NCI-H2029 (cell line): ENCODE data around the gene DPYD.

Experiments used
- DNase-seq: peaks from one replicate; lab custom pipeline; 2025; lab: John Stamatoyannopoulos, UW

The DPYD gene

GRCh38 chr1:97524211-97524610, 396.6 kb downstream of the DPYD start:
- no peak for DNase-seq

- no peak for DNase-seq
Measured at GRCh38 chr1:97516588-97516987, 404.2 kb downstream of the DPYD start.

- DNase-seq, result no peak
Measured at GRCh38 chr1:97508653-97509218, 412.1 kb downstream of the DPYD start.

GRCh38 chr1:97507863-97508262, 413.0 kb downstream of the DPYD start:
- no peak for DNase-seq

GRCh38 chr1:97506368-97506767, 414.5 kb downstream of the DPYD start:
- DNase-seq, result no peak

- no peak for DNase-seq
Measured at GRCh38 chr1:97505816-97506215, 415.0 kb downstream of the DPYD start.

- no peak for DNase-seq
Measured at GRCh38 chr1:97505289-97505688, 415.5 kb downstream of the DPYD start.

GRCh38 chr1:97502360-97502759, 418.5 kb downstream of the DPYD start:
- DNase-seq, result no peak

GRCh38 chr1:97501628-97502027, 419.2 kb downstream of the DPYD start:
- no peak for DNase-seq

- no peak for DNase-seq
Measured at GRCh38 chr1:97500760-97501159, 420.1 kb downstream of the DPYD start.

- DNase-seq, result no peak
Measured at GRCh38 chr1:97499667-97500066, 421.2 kb downstream of the DPYD start.

- no peak for DNase-seq
Measured at GRCh38 chr1:97489834-97490233, 431.0 kb downstream of the DPYD start.

- no peak for DNase-seq
Measured at GRCh38 chr1:97488530-97488929, 432.3 kb downstream of the DPYD start.

GRCh38 chr1:97482022-97482421, 438.8 kb downstream of the DPYD start:
- DNase-seq, result no peak

- no peak for DNase-seq
Measured at GRCh38 chr1:97467445-97467844, 453.4 kb downstream of the DPYD start.

GRCh38 chr1:97464305-97464704, 456.5 kb downstream of the DPYD start:
- DNase-seq, result no peak

- DNase-seq, result no peak
Measured at GRCh38 chr1:97461782-97462181, 459.1 kb downstream of the DPYD start.

GRCh38 chr1:97457446-97458089, 463.3 kb downstream of the DPYD start:
- DNase-seq, result no peak

- DNase-seq, result no peak
Measured at GRCh38 chr1:97451944-97452343, 468.9 kb downstream of the DPYD start.

- DNase-seq, result no peak
Measured at GRCh38 chr1:97451046-97451826, 469.6 kb downstream of the DPYD start.

GRCh38 chr1:97441966-97442365, 478.9 kb downstream of the DPYD start:
- DNase-seq, result no peak

GRCh38 chr1:97433824-97434177, 487.0 kb downstream of the DPYD start:
- no peak for DNase-seq

- DNase-seq, result no peak
Measured at GRCh38 chr1:97433094-97433823, 487.6 kb downstream of the DPYD start.
